Prostate gland (tissue), 2 donors: ENCODE results near the gene CTNND2. TPM values are rescaled to one million over a fixed set of nuclear protein-coding genes. Genes with fewer than 3 reads are reported as not detected.
"Not testable (repeated sequence)": the region's sequence is repeated elsewhere in the genome, so short reads cannot be mapped to it uniquely, and the experiment has no call there.

Source experiments
- DNase-seq: peaks from one replicate; pipeline ENCODE4 v3.0.0-alpha.2; 2019; ENCODE audit warnings: low spot score
- H3K27ac ChIP-seq, 2 donors: fragments of 200-600 bp; sonication (generic); 2 replicates each; pipeline ENCODE4 v1.5.1; 2017 to 2019
- H3K27me3 ChIP-seq: fragments of 200-600 bp; sonication (generic); replicated peaks from 2 replicates; pipeline ENCODE4 v1.5.1; 2019; ENCODE audit not compliant: insufficient read depth
- H3K36me3 ChIP-seq, 2 donors: fragments of 200-600 bp; sonication (generic); 1 replicate in 1 of 2; 2 replicates in 1 of 2; pipeline versions ENCODE4 v1.5.1 to v1.8.1; 2017 to 2019
- H3K4me1 ChIP-seq: fragments of 200-600 bp; sonication (generic); replicated peaks from 2 replicates; pipeline ENCODE4 v1.5.1; 2019
- H3K4me3 ChIP-seq, 2 donors: fragments of 200-600 bp; sonication (generic); 2 replicates each; pipeline ENCODE4 v1.5.1; 2017 to 2019
- H3K9me3 ChIP-seq: fragments of 200-600 bp; sonication (generic); 2 replicates; pipeline ENCODE4 v1.5.1; 2017
- POLR2A ChIP-seq: fragments of 450-650 bp; IDR thresholded peaks from one replicate; pipeline ENCODE4 v1.6.1; 2016; ENCODE audit warnings: antibody characterized with exemption, mild to moderate bottlenecking
- POLR2AphosphoS5 ChIP-seq: sonication (generic); formaldehyde crosslinking; IDR thresholded peaks from one replicate; pipeline ENCODE4 v1.6.1; 2017; ENCODE audit warnings: antibody characterized with exemption
- WGBS: methylation state at CpG from one replicate; pipeline ENCODE4 v1.1.5; 2018; 5-methylcytosine and 5-hydroxymethylcytosine counted together
- intact Hi-C: fragments of 100-400 bp; cut with DNase I; formaldehyde crosslinking; loops from one replicate; pipeline ENCODE4 v1.14.2; 2022
- total RNA-seq, 2 donors: library from RNA; depleted of rRNA; stranded (reverse); fragments of >200 nt; gene quantifications; one replicate each; pipeline ENCODE4 v1.1.0, GENCODE V29; 2016
- TF ChIP-seq, protein P1 (sequence below), 4 experiments: fragments of 200-600 bp in 2 of 4; fragments of 450-650 bp in 2 of 4; sonication (generic) in 2 of 4; IDR thresholded peaks; 1 replicate in 3 of 4; 2 replicates in 1 of 4; pipeline ENCODE4 v1.5.1; 2016 to 2019; ENCODE audit warnings: antibody characterized with exemption in 4 of 4, mild to moderate bottlenecking in 2 of 4, moderate library complexity in 2 of 4

Gene CTNND2
- total RNA-seq, 2 donors from 2014 or later = 5.5 to 11.2 TPM

DNA sequence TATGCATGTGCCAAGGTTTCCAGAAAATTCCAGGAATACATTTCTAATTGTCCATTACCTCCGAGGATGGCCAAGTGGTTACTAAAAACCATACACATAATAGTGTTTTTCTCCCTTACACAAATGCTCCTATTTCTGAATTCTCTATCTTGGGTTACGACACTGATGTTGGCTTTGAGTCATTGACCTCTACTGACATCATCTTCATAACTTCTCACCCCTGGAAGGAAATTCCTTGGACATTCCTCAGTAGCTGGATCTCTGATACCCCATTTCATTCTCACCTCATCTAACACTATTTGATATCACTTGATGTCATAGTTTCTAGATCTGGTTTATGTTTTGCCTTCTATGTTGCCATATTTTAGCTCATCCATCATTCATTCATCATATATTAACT lies 287.2 kb downstream of the CTNND2 start:
- DNase-seq = no peak
- intact Hi-C loops = no loop called here
- Histone ChIP-seq H3K36me3 (no peaks in the 10 kb centered on the region), H3K4me1 (no peaks in the 10 kb centered on the region), H3K9me3 (no peaks in the 10 kb centered on the region), H3K27ac (no peak overlapping the region), H3K4me3 (no peak overlapping the region), H3K27me3 (no peaks in the 10 kb centered on the region)
- 97% methylated on average over 2 of the region's 2 CpGs for WGBS
- TF ChIP-seq, protein P1, sequence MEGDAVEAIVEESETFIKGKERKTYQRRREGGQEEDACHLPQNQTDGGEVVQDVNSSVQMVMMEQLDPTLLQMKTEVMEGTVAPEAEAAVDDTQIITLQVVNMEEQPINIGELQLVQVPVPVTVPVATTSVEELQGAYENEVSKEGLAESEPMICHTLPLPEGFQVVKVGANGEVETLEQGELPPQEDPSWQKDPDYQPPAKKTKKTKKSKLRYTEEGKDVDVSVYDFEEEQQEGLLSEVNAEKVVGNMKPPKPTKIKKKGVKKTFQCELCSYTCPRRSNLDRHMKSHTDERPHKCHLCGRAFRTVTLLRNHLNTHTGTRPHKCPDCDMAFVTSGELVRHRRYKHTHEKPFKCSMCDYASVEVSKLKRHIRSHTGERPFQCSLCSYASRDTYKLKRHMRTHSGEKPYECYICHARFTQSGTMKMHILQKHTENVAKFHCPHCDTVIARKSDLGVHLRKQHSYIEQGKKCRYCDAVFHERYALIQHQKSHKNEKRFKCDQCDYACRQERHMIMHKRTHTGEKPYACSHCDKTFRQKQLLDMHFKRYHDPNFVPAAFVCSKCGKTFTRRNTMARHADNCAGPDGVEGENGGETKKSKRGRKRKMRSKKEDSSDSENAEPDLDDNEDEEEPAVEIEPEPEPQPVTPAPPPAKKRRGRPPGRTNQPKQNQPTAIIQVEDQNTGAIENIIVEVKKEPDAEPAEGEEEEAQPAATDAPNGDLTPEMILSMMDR (IDR thresholded peaks at IDR 0.05) = no peak
- TF ChIP-seq POLR2AphosphoS5 (no peak), POLR2A (no peak)

DNA sequence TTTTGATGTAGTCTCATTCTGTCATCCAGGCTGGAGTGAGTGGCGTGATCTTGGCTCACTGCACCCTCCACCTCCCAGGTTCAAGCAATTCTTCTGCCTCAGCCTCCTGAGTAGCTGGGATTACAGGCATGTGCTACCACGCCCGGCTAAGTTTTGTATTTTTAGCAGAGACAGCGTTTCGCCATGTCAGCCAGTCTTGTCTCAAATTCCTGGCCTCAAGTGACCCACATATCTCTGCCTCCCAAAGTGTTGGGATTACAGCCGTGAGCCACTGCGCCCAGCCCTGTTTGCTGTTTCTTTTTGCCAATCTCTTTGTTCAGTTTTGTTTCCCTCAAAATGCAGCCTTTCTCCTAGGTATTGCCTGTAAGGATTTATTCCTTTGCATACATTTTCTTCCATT lies 287.6 kb downstream of the CTNND2 start:
- H3K27ac ChIP-seq, H3K27me3 ChIP-seq, H3K4me3 ChIP-seq, H3K4me1 ChIP-seq, H3K36me3 ChIP-seq, DNase-seq, H3K9me3 ChIP-seq, intact Hi-C loops: not testable (repeated sequence)
- WGBS = 87% methylated on average over 7 of the region's 7 CpGs

DNA sequence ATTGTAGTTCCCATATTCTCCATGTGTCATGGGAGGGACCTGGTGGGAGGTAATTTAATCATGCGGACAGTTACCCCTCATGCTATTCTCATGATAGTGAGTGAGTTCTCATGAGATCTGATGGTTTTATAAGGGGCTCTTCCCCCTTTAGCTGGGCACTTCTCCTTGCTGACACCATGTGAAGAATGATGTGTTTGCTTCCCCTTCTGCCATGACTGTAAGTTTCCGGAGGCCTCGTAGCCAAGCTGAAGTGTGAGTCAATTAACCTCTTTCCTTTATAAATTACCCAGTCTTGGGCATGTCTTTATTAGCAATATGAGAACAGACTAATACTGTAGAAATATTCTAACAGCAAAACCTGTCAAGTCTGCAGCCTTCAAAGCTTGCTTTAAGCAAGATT lies 293.2 kb downstream of the CTNND2 start:
- H3K4me3 ChIP-seq = no peak overlapping the region
- intact Hi-C loops = no loop called here
- no peaks in the 10 kb centered on the region for H3K27me3 ChIP-seq
- no peaks in the 10 kb centered on the region for H3K4me1 ChIP-seq
- TF ChIP-seq POLR2AphosphoS5 (no peak), POLR2A (no peak)
- TF ChIP-seq, protein P1 (IDR thresholded peaks at IDR 0.05) = no peak
- H3K27ac ChIP-seq = no peak overlapping the region
- DNase-seq = no peak
- 61% methylated on average over 3 of the region's 3 CpGs for WGBS
- H3K9me3 ChIP-seq = no peaks in the 10 kb centered on the region
- no peaks in the 10 kb centered on the region for H3K36me3 ChIP-seq

DNA sequence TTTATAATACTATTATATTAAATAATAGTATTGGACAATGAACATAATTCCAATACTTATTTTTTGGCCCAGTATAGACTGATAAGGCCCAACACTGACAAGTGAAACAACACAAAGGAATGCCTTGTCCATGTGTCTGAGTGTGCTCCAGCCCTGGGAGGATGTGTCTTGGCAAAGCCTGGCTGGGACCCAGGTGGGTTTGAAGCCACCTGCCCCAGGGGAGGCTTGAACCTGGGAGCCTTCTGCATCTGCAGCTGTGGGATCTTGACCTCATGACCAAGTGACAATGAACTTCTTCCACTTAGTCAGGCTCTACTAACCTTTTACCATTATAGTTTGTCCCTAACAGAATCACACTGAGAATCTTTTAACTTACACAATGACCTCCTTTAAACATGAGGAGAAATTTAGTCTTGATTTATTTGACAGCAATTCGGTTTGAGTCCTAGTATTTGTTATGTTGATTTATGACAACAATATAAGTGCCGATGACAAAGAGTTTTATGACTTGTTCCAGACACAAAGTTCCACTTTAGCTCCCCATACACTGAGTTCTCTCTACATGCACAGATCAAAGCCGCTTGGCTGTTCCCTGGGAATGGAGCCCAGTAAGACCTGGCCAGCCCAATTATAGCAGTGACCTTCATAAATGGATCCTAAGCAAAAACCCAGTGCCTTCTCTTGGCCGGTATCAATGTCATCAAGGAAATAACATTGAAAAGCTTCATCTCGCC lies 294.5 kb downstream of the CTNND2 start:
- H3K9me3 ChIP-seq = no peaks in the 10 kb centered on the region
- 4% methylated on average over 5 of the region's 5 CpGs for WGBS
- no peak overlapping the region for H3K4me3 ChIP-seq
- no peaks in the 10 kb centered on the region for H3K36me3 ChIP-seq
- peak; percentile 47 for DNase-seq
- no peaks in the 10 kb centered on the region for H3K4me1 ChIP-seq
- no peaks in the 10 kb centered on the region for H3K27me3 ChIP-seq
- TF ChIP-seq POLR2A (no peak), POLR2AphosphoS5 (peak; percentile 71)
- TF ChIP-seq, protein P1 (IDR thresholded peaks at IDR 0.05) = no peak
- no peak overlapping the region for H3K27ac ChIP-seq
- intact Hi-C loops = no loop called here

DNA sequence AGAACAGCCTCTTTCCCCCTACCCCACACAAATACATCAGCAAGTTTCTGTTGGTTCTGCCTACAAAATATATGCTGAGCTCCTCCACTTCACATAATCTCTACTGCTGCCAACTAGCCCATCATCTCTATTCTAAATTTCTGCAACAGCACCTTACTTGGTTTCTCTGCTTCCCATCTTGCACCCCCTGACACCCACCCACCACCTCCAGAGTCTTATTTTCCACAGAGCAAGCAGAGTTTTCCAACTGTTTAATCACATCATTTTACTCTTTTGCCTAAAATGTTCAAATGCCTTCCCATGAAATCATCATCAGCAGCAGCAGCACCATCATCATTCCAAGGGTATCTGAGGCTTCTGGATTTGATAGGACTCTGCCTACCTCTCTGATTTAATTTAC lies 295.7 kb downstream of the CTNND2 start:
- Histone ChIP-seq H3K27ac (no peak overlapping the region), H3K4me1 (no peaks in the 10 kb centered on the region), H3K27me3 (no peaks in the 10 kb centered on the region), H3K9me3 (no peaks in the 10 kb centered on the region), H3K4me3 (no peak overlapping the region), H3K36me3 (no peaks in the 10 kb centered on the region)
- TF ChIP-seq, protein P1 (IDR thresholded peaks at IDR 0.05) = no peak
- no peak for TF ChIP-seq POLR2A
- TF ChIP-seq POLR2AphosphoS5 = no peak
- DNase-seq = no peak
- intact Hi-C loops = no loop called here
